Stimulated activated CD8-positive, alpha-beta memory T cell treated with anti-CD3 and anti-CD28 coated beads, Interleukin-15, amount 100 ng/mL, for 1 hour (primary cell): ENCODE data around the gene CCDC142.

Experiments used
- DNase-seq: peaks from one replicate; pipeline ENCODE4 v3.0.0-alpha.2; 2020; ENCODE audit warnings: low read depth

The CCDC142 gene

DNA sequence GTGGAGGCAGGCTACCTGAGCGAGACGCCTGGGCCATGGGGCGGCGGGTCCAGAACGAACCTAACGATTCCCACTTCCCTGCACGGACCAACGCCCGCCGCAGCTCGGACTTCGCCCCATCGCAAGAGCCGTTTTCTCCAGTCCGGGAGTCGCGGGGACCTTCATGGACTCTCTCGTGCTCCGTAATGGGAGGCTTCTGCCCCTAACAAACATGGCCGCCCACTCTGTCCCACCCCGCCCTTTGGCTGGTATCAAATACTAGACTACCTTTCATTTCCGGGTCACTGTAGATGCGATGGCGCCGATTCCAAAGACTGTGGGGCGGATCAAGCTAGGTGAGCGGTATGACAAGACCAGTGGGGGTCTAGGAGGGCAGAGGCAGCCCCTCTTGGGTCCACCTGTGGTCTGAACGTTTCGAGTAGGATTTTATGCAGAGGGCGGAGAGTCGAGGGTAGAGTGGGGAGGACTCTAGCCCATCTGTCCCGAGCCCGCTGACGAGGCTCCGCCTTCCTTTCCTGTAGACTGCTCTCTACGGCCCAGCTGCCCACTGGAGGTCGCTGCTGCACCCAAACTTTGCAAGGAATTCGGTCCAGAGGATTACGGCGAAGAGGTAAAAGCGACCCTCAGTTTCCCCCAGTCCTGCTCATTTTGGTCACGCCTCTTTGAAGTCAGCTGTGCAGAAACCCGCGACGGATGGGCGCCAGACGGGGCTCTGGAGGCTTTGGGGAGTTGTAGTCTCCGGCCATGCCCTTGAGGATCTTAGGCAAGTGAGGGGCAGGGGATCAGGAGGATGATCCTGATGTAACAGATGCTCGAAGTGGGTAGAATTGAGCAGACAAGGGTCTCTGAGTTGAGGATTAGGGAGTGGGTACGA, at the start of gene CCDC142, which contains the start of gene TTC31:
Gene CCDC142, minus strand, starts transcription at position 198 of the 874 bp plus-strand sequence. Its CDS starts 161 bp downstream, at position 37.
Gene TTC31, plus strand, starts transcription at position 281 of the 874 bp plus-strand sequence. Its CDS starts 15 bp downstream, at position 296.
- DNase-seq = peak; percentile 82

DNA sequence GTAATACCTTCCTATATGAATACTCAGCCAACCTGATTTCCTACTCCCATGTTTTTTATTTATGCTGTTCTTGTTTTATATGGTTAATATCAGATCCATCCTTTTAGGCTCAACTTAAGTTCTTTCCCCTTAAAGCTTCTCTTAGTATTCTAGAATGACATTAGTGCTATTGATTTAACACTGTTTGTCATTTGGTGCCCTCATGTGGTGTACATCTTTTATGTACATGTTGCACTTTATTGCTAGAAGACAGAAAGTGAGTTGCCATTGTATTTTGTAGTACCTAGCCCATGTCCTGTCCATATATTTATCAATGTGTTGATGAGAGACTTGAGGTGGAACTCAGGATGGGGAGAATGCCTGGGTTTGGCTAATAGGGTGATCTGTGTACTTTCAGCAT, 49.4 kb upstream of the CCDC142 start:
- no peak for DNase-seq

DNA sequence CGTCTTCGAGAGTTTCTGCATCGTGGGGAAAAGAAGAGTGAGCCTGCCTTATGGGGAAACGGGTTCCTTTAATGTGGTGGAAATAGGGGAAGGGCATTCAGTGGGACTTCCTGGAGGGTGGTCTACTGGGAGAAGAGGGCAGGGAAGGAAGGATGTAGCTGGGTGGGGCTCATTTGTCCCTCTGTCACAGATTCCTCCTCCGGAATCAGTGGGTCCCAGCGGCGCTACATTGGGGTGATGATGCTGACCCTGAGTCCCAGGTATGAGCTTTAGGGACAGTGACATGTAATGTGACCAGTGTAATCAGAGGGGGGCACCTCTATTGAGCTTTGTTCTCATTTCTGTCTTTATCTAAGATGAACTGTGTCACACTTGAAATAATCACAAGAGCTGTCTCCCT, 48.9 kb upstream of the CCDC142 start:
- DNase-seq = no peak

DNA sequence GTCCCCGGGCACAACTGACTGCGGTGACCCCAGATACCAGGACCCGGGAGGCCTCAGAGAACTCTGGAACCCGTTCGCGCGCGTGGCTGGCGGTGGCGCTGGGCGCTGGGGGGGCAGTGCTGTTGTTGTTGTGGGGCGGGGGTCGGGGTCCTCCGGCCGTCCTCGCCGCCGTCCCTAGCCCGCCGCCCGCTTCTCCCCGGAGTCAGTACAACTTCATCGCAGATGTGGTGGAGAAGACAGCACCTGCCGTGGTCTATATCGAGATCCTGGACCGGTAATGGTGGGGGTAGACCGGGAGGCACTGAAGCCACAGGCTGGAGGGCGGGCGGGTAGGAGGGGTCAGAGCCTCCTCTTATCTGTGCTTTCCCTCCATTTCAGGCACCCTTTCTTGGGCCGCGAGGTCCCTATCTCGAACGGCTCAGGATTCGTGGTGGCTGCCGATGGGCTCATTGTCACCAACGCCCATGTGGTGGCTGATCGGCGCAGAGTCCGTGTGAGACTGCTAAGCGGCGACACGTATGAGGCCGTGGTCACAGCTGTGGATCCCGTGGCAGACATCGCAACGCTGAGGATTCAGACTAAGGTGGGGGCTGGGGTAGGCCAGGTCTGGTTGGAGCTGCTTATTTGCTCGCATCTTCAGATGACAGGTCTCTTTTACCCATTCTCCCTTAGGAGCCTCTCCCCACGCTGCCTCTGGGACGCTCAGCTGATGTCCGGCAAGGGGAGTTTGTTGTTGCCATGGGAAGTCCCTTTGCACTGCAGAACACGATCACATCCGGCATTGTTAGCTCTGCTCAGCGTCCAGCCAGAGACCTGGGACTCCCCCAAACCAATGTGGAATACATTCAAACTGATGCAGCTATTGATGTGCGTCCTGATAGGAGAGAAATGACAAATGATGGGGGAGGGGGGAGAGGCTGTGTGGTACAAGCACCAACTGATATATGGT, 47.7 kb upstream of the CCDC142 start:
- no peak for DNase-seq

- peak; percentile 65 for DNase-seq
These were observed 46.8 kb upstream of the CCDC142 start, which contains the start of the genes AUP1 and HTRA2 for GRCh38 chr2:74529357-74530238. AUP1 (minus strand) TSS chr2:74529706; CDS start chr2:74529629, 77 bp downstream. HTRA2 (plus strand) TSS chr2:74529933; CDS start chr2:74530007, 74 bp downstream.

DNA sequence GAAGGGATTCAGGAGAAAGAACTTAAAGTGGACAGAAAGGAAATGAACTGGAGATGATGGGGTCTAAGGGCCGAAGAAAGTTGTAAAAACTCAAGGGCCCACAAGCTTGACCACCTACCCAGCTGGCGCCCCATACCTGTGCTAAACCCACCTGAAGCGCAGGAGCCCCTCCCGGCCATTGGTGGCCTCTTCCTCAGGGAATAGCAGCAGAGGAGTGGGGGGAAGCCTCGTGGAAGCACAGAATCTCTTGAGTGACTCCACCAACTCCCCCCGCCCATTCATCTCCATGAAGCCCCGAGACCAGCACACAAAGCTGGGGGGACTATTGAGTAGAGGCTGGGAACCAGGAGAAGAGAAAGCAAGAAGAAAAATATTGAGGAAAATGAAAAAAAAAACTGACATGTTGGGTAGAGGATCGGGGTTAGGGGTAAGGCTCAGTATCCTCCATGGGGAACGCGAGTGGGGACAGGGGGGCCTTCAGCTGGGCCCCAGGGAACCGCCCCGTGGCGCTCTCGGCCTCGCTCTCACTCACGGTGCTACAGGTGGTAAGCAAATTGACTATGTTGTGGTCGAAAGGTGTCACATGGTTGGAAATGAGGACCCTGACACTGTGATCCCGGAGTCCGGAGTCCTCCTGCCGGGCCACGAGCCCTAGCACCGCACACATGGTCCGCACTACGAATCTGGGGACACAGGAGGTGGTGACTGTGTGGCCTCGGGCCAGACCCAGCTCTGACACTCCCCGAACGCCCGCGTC, 46.0 kb upstream of the CCDC142 start:
- no peak for DNase-seq

DNA sequence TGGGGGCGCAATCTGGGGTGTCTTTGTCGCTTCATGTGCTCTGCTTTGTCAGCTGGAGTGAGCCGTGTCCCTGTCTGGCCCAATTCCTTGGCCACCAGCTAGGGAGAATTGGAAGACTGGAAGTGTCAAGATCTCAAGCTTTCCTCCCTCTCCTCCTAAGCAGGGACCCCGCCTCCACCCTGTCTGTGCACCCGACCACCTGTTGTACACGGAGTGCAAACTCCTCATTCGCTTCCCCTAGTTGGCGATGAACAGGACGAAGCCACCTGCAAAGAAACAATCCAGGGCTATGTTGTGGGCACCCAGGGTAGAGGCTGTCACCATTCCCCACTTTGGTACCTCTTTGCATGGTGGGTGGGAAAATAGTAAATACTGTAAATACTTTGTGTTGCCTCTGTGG, 44.9 kb upstream of the CCDC142 start:
- no peak for DNase-seq

- DNase-seq = no peak
These were observed 43.9 kb upstream of the CCDC142 start for GRCh38 chr2:74526649-74527230.

DNA sequence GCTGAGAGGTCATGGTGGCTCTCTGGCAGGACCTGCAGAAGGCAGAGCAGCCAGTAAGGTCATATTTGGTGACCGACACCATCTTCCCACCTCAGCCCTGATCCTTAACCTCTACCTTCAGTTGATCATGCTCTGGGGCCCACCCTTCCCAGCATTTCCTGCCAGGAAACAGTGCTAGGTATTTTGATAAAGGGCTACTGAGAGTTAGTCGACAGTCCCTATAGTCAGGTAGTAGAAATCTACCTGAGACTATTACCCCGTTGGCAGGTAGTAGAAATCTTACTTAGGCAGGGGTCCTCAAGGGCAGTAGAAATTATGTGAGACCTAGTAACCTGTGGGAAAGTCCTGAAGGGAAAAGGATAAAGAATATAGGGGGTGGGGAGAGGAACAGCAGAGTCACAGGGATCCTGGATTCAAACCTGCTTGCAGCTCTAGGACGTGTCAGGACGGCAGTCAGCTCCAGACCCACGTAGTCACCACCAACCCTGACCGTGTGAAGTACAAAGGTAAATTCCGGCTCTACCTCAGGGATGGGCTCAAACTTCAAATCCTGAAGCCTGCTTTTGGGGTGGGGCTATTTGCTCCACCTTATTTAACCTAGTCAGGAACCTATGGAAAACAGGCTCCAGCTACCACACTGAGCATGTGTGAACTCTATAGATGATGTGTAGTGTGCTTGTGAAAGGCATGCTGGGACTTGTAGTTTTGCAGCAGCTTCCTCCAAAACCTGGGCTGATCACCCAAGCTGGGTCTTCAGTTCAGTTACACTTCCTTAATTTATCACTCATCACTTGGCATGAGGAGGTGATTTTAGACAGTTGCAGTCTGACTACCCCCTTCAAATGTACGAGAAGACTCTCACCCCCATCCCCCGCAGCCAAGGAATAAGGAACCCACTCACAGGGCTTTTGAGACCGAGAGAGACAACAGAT, 43.2 kb upstream of the CCDC142 start, which contains the start of gene DQX1:
Gene DQX1, minus strand, starts transcription at position 515 of the 932 bp plus-strand sequence. Its CDS starts 502 bp downstream, at position 13.
- no peak for DNase-seq

DNA sequence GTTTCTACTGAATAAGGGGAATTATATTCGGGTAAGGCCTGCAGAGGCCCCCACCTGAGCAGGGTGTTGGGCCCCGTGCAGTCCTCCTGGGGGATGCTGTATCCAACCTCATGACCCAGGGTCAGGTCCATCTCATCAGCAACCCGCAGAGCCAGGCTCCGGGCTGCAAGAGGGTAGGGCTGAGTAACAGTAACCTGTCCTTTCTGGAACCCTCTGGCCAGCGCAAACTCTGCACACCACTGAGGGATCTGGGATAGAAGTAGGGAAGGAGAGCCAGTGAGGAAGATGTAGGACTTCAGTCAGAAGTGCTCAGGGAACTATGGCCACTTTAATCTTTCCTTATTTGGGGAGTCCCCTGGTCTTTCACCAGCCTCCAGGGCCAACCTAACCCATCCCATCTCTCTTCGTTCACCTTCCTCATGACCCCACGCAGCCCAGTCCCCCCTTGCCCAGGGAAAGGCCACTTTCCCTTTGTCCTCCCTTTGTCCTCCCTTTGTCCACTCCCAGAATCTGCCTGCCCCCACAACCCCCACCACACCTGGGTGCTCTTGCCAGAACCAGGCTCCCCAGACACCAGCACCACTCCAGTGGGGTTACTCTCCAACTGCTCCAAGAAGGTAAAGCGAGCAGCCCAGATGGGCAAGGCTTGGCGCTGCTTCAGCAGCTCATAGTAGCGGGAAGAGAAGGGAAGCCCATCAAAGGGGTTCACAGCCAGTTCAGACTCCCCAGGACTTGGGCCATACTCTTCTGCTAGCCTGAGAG, 42.3 kb upstream of the CCDC142 start:
- DNase-seq = no peak

DNA sequence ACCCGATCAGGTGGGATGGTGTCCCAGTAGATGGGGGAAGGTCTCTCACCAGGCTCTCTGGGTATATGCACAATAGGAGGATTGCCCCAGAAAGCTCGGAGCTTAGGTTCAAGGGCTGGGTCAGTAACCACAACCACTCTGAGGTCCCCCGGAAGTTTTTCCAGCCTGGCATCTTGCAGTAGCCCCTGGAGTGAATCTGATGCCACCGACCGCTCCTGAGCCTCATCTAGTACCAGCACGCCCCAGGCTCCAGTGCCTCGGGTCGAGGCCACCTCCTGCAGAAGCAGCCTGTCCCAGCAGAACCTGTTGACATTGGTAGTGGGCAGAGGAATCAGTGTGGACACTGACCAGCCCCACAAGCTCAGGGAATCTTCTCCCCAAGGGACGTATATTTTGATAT, 41.2 kb upstream of the CCDC142 start:
- no peak for DNase-seq

- no peak for DNase-seq
These were observed 39.7 kb upstream of the CCDC142 start for GRCh38 chr2:74522516-74522915.

GRCh38 chr2:74516650-74517049, 33.9 kb upstream of the CCDC142 start:
- no peak for DNase-seq

DNA sequence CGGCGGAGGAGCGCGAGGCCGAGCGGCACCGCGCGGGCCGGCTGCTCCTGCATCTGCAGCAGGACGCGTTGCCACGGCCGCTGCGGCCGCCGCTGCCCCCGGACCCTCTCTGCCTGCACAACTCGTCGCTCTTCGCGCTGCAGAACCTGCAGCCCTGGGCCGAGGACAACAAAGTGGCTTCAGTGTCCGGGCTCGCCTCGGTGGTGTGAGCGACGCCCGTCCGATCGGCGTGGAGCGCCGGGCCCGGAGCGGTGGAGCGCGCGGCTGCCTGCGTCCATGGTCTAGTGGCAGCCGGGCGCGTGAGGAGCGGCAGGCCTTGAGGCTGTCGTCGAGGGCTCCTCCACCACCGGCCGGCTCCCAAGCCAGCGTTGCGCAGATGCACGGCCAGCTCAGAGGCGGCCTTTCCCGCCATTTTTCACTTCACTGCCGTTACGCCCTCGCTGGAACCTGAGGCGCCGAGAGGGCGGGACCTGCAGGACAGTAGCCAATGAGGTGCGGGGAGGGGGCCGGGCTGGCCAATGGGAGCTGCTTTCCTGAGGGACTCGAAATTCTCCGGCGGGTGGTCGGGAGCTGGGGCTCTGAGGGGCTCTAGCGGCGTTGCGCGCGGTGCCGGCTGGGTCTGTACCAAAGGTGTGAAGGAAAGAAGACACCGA, 33.3 kb upstream of the CCDC142 start:
- DNase-seq = peak; percentile 52

DNA sequence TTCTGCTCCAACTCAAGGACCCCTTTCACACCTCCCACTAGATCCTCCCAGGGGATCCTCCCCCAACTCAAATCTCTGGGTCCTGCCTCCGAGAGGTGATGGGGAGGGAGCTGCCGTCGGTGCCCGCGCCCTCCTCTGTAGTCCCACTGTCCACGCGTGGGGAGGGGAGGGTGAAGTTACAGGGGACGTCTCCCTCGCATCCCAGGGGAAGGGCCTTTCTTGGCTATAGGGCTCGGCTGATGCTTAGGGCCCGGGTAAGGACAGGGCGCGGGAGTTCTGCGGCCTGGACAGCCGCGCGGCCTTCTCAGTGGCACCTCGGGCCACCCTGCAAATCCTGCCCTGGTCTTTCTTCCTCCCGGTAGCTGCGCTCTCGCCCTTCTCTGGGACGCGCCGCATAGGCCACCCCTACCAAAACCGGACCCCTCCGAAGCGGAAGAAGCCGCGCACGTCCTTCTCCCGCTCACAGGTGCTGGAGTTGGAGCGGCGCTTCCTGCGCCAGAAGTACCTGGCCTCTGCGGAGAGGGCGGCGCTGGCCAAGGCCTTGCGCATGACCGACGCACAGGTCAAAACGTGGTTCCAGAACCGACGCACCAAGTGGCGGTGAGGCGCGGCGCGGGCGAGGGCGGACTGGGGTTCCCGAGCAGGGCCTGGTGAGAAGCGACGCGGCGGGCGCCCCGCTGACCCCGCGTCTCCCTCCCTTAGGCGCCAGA, 32.6 kb upstream of the CCDC142 start:
- DNase-seq = no peak

GRCh38 chr2:74514368-74515270, 31.8 kb upstream of the CCDC142 start, which contains the start of gene TLX2:
TLX2 (plus strand) TSS chr2:74514450; CDS start chr2:74514807, 357 bp downstream.
- DNase-seq = no peak
